ENCODE data around the gene DCAF8. TPM values are rescaled to one million over a fixed set of nuclear protein-coding genes. Genes with fewer than 3 reads are reported as not detected.
"Not testable (repeated sequence)": the region's sequence is repeated elsewhere in the genome, so short reads cannot be mapped to it uniquely, and the experiment has no call there.

The DCAF8 gene
- total RNA-seq (2014; rRNA removed; shearing (Covaris generic)): 86.5 and 90.0 TPM in 2 replicates

DNA sequence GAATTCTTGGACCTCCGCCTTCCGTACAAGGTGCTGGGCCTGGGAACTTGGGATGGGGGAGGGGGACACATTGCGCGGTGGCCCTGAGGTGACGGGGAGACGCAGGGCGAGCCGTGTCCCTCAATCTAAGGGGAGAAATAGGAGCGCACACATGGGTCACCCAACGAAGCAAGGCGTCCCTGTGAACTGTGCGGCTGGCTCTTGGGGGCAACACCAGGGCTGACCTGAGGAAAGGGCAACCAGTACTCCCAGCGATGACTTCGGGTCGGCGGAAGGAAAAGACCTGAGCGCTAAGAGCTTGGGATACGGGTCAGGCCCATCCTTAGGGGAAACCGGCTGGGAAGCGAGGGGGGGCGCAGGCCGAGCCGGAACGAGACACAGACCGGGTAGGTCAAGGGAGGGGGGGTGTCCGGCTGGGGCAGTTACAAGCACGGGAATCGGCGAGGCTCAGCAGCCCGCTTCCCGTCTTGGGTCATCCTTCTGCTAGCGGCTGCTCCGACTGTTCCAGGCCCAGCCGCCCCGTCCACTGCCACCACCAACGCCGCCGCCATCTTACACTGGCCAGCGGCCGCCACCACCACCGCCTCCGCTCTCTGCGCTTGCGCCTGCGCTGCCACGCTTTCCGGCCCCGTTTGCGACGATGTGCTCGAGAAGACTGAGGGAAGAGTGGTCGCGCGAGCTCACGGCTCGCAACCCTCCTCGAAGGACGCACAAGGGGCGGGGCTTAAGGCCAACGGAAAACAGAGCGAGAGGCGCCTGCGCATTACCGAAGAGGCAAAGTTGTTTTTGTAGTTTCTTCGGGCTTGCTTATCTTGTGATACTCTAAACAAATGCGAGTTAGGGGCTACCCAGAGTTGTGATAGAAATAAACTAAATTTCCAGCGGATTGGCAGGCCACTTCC is at the start of gene DCAF8:
DCAF8 (minus strand) TSS at position 657 of the 902 bp plus-strand sequence. CDS start 18,541 bp downstream, outside the sequence.
- peak; percentile 99 for DNase-seq (ENCODE audit: low spot score)

DNA sequence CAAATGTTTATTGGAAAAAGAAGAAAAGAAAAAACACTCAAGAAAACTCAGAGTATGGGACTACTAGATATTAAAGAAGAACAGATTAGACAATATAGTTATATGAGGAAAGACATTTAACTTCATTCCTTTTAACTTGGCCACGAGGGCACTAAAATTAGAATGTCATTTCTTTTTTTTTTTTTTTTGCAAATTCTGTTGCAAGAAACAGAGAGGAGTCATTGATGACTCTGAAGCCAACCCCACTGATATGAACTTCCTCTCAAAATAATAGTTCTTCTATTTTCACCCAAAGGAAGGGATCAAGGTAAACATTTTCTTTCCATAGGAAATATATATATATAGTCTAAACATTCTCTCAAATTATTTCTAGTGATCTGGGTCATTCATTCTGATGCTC is 47.2 kb upstream of the DCAF8 start:
- no peak for DNase-seq (ENCODE audit: low spot score)

DNA sequence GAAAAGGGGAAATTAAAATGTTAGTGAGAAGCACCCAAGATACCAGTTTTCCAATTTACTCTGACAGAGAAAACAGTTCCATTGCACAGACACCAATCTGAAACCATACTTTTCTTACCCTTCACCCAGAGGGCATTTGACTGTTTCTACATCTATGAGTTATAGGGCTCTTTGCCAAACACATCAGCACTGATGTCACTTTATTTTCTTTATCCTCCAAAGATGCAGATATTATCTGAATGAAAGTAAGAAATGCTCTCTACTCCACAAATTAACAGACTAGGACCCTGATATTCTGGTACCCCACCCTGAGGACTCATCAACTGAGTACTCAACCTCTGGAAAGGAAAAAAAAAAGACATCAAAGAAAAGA is 46.8 kb upstream of the DCAF8 start:
- no peak for DNase-seq (ENCODE audit: low spot score)

DNA sequence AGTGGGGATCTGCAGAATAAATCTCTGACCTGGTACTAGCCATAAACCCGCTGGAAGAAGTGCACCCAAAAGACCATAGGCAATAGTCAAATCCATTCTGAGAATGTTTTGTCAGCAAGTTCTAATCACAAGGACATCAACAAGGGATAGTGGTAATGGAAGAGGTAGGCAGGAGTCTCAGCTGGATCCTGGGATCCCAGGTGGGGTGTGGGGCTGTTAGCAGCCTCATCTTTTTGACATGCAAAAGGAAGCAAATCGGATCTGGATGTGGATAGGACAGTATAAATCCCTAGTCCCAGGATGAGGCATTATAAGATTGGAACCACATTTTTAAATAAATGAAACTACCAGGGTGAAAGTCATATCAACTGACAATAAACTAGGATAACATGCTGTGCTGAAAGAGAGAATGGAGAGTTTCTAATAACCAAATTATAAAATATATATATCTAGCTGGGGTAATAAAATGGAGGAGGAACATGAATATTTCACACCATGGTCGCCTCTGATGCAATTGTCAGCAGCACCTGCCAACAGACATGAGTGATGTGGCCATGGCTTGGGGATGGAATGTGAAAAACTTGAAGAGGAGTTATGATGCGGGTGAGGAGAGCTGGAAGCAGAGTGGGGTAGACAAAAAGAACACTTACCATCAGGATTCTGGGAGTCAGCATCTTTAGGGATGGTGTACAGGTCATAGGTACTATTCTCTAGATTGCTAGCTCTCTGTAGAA is 46.3 kb upstream of the DCAF8 start:
- no peak for DNase-seq (ENCODE audit: low spot score)

DNA sequence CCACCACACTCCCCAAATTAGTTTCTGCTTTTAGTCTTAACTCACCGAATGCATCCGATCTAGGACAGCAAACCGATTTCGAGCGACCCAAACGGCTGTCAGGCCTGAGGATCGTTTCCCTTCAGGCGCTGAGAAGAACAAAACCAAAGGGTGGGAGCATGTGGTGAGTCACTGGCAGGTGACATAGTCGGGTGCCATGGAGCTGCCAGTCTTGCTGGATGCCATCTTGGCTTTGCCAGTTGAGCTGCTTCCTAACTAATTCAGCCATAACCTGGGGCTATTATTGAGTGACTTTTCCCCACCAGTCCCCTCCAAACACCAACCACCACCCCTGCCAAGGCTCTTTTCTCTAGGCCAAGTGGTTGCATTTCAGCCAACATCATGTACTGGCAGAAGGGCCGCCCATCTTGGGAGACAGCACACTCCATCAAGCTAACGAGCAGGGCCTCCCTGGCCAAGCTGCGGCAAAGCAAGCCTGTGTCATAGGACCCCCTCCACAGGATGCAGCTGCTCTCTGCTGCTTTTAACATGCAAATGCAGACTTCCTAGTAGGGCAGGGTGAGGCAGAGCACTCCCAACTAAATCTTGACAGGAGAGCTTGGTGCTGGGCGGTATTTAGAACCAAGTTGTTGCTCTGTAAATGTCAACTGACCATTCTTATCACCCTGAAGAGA is 44.9 kb upstream of the DCAF8 start:
- DNase-seq (ENCODE audit: low spot score): no peak

DNA sequence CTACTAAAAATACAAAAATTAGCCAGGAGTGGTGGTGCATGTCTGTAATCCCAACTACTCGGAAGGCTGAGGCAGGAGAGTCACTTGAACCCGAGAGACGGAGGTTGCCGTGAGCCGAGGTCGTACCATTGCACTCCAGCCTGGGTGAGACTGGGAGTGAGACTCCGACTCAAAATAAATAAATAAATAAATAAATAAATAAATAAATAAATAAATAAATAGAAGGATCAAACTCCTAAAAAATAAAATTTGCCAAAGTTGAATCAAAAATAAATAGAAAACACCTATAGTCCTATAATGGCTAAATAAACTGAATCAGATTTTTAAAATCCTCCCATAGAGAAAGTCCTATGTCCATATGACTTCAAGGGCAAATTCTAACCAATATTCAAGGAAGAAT is 37.8 kb upstream of the DCAF8 start:
- no peak for DNase-seq (ENCODE audit: low spot score)

DNA sequence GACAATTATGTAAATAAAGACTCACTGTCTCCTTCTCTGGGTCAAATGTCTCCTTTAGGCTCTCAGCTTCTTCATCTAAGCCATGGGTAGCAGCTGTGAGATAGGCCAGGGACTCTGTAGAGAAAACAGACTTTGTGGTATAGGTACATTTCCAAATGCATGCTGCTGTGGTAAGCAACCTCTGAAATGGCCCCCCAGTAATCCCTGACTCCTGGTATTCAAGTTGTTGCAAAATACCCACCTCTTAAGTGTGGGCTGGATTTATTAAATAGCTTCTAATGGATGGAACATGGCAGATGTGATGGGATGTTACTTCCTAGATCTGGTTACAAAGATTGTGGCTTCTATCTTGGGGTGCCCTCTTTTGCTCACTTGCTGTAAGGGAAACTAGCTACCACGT is 33.7 kb upstream of the DCAF8 start:
- DNase-seq (ENCODE audit: low spot score): no peak

DNA sequence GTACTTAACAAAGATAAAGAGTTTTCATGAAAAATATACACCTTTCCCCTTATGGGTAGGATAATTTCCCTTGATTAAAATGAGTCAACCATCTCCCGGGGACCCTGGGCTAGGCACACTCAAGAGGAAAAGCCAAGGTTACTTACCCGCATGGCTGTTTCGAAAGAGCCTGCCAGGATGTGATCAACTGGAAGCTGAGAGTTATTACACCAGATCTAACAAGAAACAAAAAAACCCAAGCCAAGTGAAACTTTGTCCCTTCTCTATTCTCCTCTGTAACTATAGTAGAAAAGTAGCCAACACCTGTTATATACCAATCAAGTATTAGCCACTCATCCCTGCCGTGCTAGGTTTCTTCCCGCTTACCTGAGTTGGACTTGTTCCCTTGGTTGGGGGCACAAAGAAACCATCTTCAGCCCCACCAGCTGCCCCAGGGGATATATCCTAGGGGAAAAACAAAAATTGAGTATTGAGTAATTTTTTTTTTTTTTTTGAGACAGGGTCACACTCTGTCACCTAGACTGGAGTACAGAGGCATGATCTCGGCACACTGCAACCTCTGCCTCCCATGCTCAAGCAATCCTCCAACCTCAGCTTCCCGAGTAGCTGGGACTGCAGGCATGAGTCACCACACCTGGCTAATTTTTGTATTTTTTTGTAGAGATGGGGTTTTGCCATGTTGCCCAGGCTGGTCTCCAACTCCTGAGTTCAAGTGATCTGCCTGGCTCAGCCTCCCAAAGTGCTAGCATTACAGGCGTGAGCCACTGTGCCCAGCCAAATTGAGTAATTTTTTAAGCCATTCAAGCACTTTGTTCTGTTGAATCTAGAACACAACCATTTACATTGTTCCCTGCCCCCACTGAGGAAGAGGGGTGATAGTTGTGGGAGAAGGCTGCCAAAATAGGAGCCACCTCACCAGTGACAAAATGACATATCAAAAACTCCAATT is 30.9 kb upstream of the DCAF8 start:
- no peak for DNase-seq (ENCODE audit: low spot score)

DNA sequence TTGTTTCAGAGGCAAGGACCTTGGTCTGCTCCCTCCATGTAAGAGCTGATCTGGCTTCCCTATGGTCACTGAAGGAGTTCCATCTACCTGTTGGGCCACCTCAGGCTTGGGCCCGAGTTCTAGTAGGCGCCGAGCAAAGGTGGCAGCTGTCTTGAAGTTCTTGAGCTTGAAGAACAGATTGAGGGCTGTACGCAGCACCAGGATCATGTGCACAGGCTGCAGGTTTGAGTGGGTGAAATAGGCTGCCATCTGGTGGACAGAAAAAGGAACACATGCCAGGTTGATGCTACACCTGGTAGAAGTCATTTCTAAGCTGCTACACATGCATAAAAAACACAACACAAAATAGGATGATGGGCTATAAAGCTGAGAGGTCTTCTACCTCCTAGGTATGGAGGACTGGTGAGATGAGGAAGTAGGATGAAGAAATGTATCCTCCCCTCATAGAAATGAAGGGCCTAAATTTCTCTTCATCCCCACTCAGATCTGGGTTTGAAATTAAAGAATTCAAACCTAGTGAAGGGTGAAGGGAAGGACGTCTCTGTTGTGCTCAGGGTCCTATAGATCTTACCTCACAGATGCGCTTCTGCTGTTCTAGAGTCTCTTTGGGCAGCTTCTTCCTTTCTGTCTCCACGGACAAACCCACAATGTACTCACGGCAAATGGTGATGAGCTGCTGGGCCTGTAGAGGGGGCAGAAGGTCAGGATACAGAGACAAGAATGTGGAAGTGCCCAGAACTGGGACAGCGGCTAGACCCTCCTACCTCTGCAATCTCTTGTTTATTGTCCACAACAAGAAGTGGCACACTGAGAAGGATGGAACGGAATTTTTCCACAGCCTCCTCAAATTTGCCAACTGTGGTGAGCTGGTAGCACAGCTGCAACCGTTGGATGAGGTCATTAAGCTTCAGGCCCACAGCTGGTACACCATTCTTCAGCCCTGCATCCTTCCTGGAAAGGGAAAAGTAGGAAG is 29.2 kb upstream of the DCAF8 start:
- peak; percentile 86 for DNase-seq (ENCODE audit: low spot score)

DNA sequence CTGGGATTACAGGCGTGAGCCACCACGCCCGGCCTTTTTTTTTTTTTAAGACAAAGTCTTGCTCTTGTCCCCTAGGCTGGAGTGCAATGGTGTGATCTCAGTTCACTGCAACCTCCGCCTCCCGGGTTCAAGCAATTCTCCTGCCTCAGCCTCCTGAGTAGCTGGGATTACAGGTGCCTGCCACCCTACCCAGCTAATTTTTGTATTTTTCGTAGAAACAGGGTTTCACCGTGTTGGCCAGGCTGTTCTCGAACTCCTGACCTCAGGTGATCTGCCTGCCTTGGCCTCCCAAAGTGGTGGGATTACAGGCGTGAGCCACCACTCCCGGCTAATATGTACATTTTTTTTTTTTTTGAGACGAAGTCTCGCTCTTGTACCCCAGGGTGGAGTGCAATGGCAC is 25.4 kb upstream of the DCAF8 start:
- not testable (repeated sequence) for DNase-seq (ENCODE audit: low spot score)

DNA sequence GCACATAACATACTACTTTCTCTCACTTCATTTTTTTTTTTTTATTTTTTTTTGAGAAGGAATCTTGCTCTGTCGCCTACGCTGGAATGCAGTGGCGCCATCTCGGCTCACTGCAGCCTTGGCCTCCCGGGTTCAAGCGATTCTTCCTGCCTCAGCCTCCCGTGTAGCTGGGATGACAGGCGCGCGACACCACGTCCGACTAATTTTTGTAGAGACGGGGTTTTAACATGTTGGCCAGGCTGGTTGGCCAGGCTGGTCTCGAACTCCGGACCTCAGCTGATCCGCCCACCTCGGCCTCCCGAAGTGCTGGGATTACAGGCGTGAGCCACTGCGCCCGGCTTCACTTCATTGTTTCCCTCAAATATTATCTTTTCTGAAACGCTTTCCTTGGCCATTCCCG is 23.2 kb upstream of the DCAF8 start:
- no peak for DNase-seq (ENCODE audit: low spot score)

DNA sequence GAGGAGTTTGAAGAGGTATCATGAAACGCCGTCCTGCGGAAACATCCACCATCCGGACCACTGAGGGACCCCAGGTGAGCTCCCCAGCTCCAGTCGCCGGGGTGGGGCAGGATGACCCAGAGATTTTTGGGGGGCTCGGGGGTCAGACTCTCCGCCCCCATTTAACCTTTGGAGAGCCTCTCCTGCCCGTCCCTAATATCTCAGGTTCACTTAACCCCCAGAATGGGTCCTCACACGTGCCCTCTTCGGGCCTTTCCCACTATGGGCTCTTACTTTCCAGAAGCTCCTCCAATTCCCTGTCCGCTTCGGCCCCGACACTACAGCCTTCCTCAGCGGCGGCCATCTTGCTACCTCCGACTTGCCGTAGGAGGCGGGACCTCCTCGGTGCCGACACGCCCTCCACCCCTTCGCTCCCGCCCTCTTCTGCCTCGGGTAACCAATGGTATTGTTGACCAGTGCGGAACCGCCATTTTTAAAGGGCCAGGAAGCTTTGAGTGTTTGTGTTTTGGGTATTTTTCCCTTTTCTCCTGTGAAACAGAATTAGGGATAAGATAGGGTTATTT is 22.5 kb upstream of the DCAF8 start, which contains the start of gene PEX19:
PEX19 (minus strand) TSS at position 352 of the 563 bp plus-strand sequence; CDS start at position 343, 9 bp downstream.
- DNase-seq (ENCODE audit: low spot score): peak; percentile 93

DNA sequence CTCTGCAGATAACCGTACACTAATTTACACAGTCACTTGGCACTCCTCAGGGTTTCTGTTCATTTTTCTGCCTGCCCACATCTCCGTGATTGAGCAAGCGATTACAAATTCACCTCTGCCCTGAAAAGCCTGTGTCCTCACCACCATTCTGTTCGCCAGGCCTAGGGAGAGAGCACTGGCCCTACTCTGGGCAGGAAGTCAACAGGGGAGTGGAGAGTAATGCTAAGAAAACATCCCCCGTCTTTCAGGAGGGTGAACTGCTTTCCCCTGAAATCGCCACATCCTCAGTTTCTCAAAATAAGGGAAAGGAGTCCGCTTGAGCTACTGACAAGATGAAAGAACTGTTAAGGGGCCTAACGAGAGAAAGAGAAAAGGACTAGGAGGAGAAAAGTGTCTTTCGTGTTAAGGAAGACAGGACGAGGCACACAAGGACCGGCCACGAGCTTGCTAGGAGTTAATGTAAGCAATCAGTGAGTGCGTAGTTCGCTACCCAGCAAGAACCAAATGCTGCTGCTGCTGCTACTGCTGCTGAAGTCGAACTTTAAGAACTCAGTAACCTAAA is 22.0 kb upstream of the DCAF8 start:
- DNase-seq (ENCODE audit: low spot score): peak; percentile 62

DNA sequence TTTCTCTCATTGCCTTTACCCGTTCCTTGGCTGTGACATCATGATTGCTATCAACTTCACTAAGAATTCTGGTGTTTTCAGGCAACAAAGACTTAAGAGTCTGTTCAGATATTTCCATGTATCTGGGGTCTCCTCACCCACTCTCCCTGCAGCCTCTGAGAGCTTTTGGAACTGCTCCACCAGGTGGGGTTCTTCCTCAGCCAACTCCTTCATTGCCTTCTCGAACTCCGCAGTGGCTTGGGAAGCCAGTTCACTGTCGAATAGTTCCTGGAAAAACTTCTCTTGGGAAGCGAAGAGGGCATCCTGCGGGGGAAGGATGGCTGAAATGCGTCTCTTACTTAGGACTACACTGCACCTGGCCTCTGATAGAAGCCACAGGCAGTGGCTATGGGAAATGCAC is 20.5 kb upstream of the DCAF8 start:
- DNase-seq (ENCODE audit: low spot score): no peak

DNA sequence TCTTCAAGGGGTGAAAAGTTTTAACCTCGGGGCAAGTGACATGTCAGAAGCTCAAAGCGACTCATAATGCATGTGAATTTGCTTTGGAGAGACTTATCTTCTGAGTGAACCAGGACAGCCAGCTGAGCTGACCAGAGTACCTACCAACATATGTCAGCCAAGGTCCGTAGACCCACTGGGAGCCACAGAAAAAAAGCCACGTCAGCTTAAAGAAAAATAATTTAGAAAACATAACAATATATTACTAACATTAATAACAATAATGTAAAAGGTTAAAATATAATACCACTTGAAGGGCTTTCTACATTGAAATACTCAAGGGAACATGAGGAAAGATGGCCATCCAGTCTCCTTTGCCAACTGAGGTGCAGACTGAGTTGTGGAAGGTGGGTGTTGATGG is 15.6 kb upstream of the DCAF8 start:
- no peak for DNase-seq (ENCODE audit: low spot score)

DNA sequence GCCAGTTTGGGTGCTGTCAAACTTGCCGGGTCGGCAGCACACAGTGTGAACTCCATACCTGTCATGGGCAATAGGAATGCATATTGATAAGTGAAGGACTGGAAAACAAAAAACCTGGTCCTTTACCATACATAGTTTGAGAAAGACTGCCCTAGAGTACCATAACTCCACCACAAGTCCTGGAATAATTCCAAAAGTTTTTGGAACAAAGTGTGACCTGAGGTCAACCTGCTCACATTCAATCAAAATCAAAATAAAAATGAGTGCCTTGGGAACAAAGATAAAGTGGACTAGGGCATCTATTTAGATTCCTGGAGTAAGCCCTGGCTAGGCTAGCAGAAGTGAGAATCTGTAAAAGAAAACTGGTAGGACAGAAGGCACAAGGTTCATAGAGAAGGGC is 15.0 kb upstream of the DCAF8 start:
- DNase-seq (ENCODE audit: low spot score): no peak

DNA sequence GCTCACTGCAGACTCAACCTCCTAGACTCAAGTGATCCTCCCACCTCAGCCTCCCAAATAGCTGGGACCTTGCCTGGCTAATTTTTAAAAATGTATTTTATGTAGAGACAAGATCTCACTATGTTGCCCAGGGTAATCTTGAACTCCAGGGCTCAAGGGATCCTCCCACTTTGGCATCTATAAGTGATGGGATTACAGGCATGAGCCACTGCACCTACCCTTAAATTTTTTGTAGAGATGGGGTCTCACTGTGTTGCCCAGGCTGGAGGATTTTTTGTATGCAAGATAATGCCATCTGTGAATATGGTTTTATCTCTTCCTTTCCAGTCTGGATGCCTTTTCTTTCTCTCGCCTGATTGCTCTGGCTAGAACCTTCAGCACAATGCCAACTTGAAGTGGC is 8.7 kb upstream of the DCAF8 start:
- DNase-seq (ENCODE audit: low spot score): no peak

DNA sequence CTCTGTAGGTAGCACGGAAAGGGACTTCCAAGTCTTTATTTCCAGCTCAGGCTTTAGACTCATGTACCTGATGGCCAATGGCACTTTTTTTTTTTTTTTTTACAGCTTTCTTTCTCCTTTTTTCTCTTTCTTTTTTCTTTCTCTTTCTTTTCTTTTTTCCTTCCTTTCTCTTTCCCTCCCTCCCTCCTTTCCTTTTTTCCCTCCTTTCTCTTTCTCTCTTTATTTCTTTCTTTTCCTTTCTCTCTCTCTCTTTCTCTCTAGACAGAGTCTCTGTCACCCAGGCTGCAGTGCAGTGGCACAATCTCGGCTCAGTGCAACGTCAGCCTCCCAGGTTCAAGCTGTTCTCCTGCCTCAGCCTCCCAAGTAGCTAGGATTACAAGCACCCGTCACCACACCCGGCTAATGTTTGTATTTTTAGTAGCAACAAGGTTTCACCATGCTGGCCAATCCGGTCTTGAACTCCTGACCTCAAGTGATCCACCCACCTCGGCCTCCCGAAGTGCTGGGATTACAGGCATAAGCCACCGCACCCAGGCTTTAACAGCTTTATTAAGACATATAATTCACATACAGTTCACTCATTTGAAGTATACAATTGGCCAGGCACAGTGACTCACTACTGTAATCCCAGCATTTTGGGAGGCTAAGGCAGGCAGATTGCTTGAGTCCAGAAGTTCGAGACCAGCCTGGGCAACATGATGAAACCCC is 5.1 kb upstream of the DCAF8 start:
- no peak for DNase-seq (ENCODE audit: low spot score)

Data from A172 (cell line).